GM10248 (cell line): ENCODE data around the gene GJB5.
"Not testable (repeated sequence)": the region's sequence is repeated elsewhere in the genome, so short reads cannot be mapped to it uniquely, and the experiment has no call there.

ENCODE experiments used
- CTCF ChIA-PET: fragments of 300-600 bp; sonication (Branson Sonifier 250); formaldehyde crosslinking; extraction: SDS; loops from one replicate; lab custom pipeline; 2021; ENCODE audit warnings: antibody characterized with exemption; lab: Yijun Ruan, JAX
- POLR2A ChIA-PET: fragments of 350-650 bp; sonication (Branson Sonifier 250); formaldehyde crosslinking; extraction: SDS; loops from one replicate; lab custom pipeline; 2020; ENCODE audit warnings: antibody characterized with exemption; lab: Yijun Ruan, JAX
- DNase-seq: peaks from one replicate; pipeline ENCODE4 v3.0.0; 2012; ENCODE audit errors: extremely low spot score
- CTCF ChIP-seq: IDR thresholded peaks from 2 replicates; pipeline ENCODE4 v1.5.1; 2012; ENCODE audit warnings: mild to moderate bottlenecking, low read depth; ENCODE audit errors: extremely low read depth, missing control alignments, control extremely low read depth

Gene GJB5

GRCh38 chr1:34763142-34763781, 8.4 kb downstream of the GJB5 start:
- CTCF ChIA-PET, result interaction anchor here (1.2 kb wide), 1 partner anchor 20 kb away, joined by 4 read pairs; no protein-coding TSS in a partner anchor
- POLR2A ChIA-PET, result no interaction called here
- no peak for TF ChIP-seq CTCF
- no peak for DNase-seq

- no peak for DNase-seq
- POLR2A ChIA-PET, result no interaction called here
- no peak for TF ChIP-seq CTCF
- CTCF ChIA-PET, result interaction anchor here (2.6 kb wide), 1 partner anchor 17 kb away, joined by 5 read pairs; no protein-coding TSS in a partner anchor
Observed at GRCh38 chr1:34768856-34769255, 14.0 kb downstream of the GJB5 start.

GRCh38 chr1:34770891-34771504, 16.2 kb downstream of the GJB5 start:
- no peak for TF ChIP-seq CTCF
- POLR2A ChIA-PET, result no interaction called here
- CTCF ChIA-PET, result interaction anchor here (1.1 to 2.6 kb wide), 2 partner anchors 15 to 95 kb away, joined by 3 to 5 read pairs; no protein-coding TSS in a partner anchor
- DNase-seq, result no peak

GRCh38 chr1:34771573-34772371, 16.9 kb downstream of the GJB5 start:
- no peak for TF ChIP-seq CTCF
- no peak for DNase-seq
- ChIA-PET POLR2A (no interaction called here), CTCF (interaction anchor here (1.1 kb wide), 1 partner anchor 95 kb away, joined by 3 read pairs; no protein-coding TSS in a partner anchor)

- CTCF ChIA-PET, result interaction anchor here (1.1 kb wide), 1 partner anchor 13 kb away, joined by 3 read pairs; no protein-coding TSS in a partner anchor
- DNase-seq, POLR2A ChIA-PET: not testable (repeated sequence)
Observed at GRCh38 chr1:34773114-34773513, 18.3 kb downstream of the GJB5 start.

GRCh38 chr1:34774957-34775356, 20.1 kb downstream of the GJB5 start:
- POLR2A ChIA-PET, result no interaction called here
- DNase-seq, result no peak
- CTCF ChIA-PET, result no interaction called here
- no peak for TF ChIP-seq CTCF
